Upper lobe of left lung (tissue), 4 donors: ENCODE data around the gene PDGFD.

Source experiments
- EP300 ChIP-seq, 4 donors: sonication (generic); formaldehyde crosslinking; IDR thresholded peaks; one replicate each; pipeline ENCODE4 v1.5.1; 2017; ENCODE audit warnings: antibody characterized with exemption in 4 of 4, control low read depth in 2 of 4
- POLR2A ChIP-seq, 4 donors: fragments of 450-650 bp; IDR thresholded peaks; one replicate each; pipeline ENCODE4 v1.5.1; 2016 to 2017; ENCODE audit warnings: antibody characterized with exemption in 4 of 4, mild to moderate bottlenecking in 2 of 4
- POLR2AphosphoS5 ChIP-seq, 2 donors: sonication (generic); formaldehyde crosslinking; IDR thresholded peaks; one replicate each; pipeline ENCODE4 v1.5.1; 2017; ENCODE audit warnings: antibody characterized with exemption in 2 of 2
- TF ChIP-seq, protein P1 (sequence below), 6 experiments: fragments of 450-650 bp in 4 of 6; fragments of 200-600 bp in 2 of 6; sonication (generic) in 2 of 6; IDR thresholded peaks; one replicate each; pipeline ENCODE4 v1.5.1; 2016 to 2019; ENCODE audit warnings: antibody characterized with exemption in 6 of 6

DNA sequence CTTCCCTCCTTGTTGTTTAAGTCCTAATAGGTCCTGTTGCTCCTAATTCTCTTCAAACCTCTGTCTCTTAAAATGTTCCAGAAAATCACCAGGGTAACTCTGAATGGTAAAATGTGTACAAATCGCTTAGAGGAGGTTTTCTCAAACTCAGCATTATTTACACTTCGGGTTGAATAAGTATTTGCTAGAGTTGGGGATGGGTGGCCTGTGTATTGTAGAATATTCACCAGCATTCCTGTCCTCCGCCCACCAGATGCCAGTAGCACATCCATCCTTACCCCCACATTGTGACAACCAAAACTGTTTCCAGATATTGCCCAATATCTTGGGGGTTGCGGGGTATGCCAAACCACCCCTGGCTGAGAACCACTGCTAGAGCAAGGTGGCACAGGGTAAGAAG lies 191.9 kb downstream of the PDGFD start:
- TF ChIP-seq, protein P1, sequence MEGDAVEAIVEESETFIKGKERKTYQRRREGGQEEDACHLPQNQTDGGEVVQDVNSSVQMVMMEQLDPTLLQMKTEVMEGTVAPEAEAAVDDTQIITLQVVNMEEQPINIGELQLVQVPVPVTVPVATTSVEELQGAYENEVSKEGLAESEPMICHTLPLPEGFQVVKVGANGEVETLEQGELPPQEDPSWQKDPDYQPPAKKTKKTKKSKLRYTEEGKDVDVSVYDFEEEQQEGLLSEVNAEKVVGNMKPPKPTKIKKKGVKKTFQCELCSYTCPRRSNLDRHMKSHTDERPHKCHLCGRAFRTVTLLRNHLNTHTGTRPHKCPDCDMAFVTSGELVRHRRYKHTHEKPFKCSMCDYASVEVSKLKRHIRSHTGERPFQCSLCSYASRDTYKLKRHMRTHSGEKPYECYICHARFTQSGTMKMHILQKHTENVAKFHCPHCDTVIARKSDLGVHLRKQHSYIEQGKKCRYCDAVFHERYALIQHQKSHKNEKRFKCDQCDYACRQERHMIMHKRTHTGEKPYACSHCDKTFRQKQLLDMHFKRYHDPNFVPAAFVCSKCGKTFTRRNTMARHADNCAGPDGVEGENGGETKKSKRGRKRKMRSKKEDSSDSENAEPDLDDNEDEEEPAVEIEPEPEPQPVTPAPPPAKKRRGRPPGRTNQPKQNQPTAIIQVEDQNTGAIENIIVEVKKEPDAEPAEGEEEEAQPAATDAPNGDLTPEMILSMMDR (IDR thresholded peaks at IDR 0.05): no peak
- TF ChIP-seq POLR2AphosphoS5 (IDR thresholded peaks at IDR 0.05): no peak
- TF ChIP-seq EP300 (IDR thresholded peaks at IDR 0.05): no peak
- no peak for TF ChIP-seq POLR2A (IDR thresholded peaks at IDR 0.05)
